ENCODE measurements around the gene UGGT2. TPM values are rescaled to one million over a fixed set of nuclear protein-coding genes. Genes with fewer than 3 reads are reported as not detected.

UGGT2 gene
- total RNA-seq, 4 donors from 2014 or later = 7.7 to 35.3 (median 11.1) TPM

DNA sequence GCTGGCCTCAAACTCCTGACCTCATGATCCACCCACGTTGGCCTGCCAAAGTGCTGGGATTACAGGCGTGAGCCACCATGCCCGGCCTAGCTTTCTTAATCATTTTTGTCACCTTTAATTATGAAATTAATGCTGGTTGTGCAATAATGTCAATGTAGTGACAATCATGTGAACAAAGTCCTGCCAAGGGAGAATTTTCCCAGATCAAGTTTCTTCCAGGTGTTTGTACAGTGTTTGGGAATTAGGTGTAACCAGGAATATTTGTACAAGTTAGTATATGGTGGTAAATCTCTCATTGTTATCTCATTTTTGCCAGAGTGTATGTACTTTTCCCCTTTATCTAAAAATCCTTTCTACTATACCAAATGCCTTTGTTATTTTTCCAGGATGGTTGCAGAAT, 171.1 kb downstream of the UGGT2 start:
- no peaks in the 10 kb centered on the region for H3K27me3 ChIP-seq
- no peak overlapping the region for H3K27ac ChIP-seq
- no peaks in the 10 kb centered on the region for H3K9me3 ChIP-seq
- peaks cover 0 to 40% (median 3%) of the 10 kb centered on the region in 3 donors for H3K36me3 ChIP-seq
- no peaks in the 10 kb centered on the region for H3K4me1 ChIP-seq
- TF ChIP-seq, protein P1, sequence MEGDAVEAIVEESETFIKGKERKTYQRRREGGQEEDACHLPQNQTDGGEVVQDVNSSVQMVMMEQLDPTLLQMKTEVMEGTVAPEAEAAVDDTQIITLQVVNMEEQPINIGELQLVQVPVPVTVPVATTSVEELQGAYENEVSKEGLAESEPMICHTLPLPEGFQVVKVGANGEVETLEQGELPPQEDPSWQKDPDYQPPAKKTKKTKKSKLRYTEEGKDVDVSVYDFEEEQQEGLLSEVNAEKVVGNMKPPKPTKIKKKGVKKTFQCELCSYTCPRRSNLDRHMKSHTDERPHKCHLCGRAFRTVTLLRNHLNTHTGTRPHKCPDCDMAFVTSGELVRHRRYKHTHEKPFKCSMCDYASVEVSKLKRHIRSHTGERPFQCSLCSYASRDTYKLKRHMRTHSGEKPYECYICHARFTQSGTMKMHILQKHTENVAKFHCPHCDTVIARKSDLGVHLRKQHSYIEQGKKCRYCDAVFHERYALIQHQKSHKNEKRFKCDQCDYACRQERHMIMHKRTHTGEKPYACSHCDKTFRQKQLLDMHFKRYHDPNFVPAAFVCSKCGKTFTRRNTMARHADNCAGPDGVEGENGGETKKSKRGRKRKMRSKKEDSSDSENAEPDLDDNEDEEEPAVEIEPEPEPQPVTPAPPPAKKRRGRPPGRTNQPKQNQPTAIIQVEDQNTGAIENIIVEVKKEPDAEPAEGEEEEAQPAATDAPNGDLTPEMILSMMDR (IDR thresholded peaks at IDR 0.05) = no peak
- no peak for TF ChIP-seq POLR2A (IDR thresholded peaks at IDR 0.05)
- 53 to 66% methylated on average over 3 of the region's 3 CpGs for WGBS, 2 donors
- no peak for DNase-seq
- intact Hi-C loops (cut with DNase I) = no loop called here
- H3K4me3 ChIP-seq = no peak overlapping the region

DNA sequence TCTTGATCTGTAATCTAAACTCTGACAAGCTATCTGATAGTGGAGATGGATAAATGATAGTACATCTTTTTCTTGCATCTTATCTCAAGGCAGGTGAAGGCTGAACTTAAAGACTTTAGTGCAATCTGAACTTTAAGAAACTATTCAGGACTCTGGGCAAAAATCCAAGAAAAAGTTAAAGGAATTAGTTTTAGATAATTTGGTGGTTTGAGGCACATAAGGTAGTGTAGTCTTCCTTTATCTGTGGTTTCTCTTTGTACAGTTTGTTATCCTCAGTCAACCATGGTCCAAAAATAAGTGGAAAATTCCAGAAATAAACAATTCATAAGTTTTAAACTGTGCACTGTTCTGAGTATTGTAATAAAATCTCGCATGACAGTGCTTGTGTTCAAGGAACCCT, 172.9 kb downstream of the UGGT2 start:
- Histone ChIP-seq H3K4me3 (no peak overlapping the region), H3K27ac (no peak overlapping the region), H3K36me3 (peaks cover 0 to 39% (median 3%) of the 10 kb centered on the region in 3 donors), H3K4me1 (no peaks in the 10 kb centered on the region), H3K9me3 (no peaks in the 10 kb centered on the region), H3K27me3 (no peaks in the 10 kb centered on the region)
- 78 to 81% methylated on average over 1 of the region's 1 CpG for WGBS, 2 donors
- no peak for TF ChIP-seq POLR2A (IDR thresholded peaks at IDR 0.05)
- TF ChIP-seq, protein P1 (IDR thresholded peaks at IDR 0.05) = no peak
- intact Hi-C loops (cut with DNase I) = no loop called here
- no peak for DNase-seq

DNA sequence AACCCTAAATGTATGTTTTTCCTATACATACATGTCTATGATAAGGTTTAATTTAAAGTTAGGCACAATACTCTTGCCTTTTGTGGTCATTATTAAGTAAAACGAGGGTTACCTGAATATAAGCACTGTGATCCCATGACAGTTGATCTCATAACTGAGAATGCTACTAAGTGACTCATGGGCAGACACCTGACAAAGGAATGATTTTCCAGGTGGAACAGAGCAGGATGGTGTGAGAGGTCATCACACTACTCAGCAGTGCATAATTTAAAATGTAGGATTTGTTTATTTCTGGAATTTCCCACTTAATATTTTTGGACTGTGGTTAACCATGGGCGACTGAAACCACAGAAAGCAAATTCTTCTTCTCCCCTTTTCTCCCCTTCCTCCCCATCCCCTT, 178.9 kb downstream of the UGGT2 start:
- TF ChIP-seq POLR2A (IDR thresholded peaks at IDR 0.05) = no peak
- TF ChIP-seq, protein P1 (IDR thresholded peaks at IDR 0.05) = no peak
- Histone ChIP-seq H3K36me3 (peaks cover 0 to 38% (median 0%) of the 10 kb centered on the region in 3 donors), H3K4me3 (no peak overlapping the region), H3K27ac (no peak overlapping the region), H3K9me3 (no peaks in the 10 kb centered on the region), H3K27me3 (no peaks in the 10 kb centered on the region), H3K4me1 (no peaks in the 10 kb centered on the region)
- DNase-seq = no peak
- intact Hi-C loops (cut with DNase I) = no loop called here
- WGBS, 2 donors = 78 to 89% methylated on average over 2 of the region's 2 CpGs

DNA sequence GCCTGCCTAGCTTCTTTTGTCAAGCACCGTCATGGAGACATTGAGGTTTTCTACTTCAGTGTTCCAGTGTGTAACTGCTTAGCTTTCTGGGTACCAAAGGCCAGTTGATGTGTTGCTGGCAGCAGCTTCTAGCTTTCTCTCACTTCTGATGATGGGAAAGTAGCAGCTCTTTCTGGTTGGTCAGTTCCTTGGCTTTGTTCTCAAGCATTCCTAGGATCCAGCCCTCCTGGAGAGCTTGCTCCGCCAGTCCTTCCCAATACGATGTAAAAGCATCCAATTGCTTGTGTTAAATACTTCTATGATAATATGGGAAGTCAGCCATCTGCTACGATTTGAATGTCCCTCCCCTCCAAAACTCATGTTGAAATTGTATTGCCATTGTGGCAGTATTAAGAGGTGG, 182.8 kb downstream of the UGGT2 start:
- Histone ChIP-seq H3K27ac (no peak overlapping the region), H3K36me3 (peaks cover 0 to 27% (median 0%) of the 10 kb centered on the region in 3 donors), H3K4me1 (no peaks in the 10 kb centered on the region), H3K4me3 (no peak overlapping the region), H3K9me3 (no peaks in the 10 kb centered on the region), H3K27me3 (no peaks in the 10 kb centered on the region)
- TF ChIP-seq, protein P1 (IDR thresholded peaks at IDR 0.05) = no peak
- no peak for TF ChIP-seq POLR2A (IDR thresholded peaks at IDR 0.05)
- 92 to 96% methylated on average over 4 of the region's 4 CpGs for WGBS, 2 donors
- DNase-seq = no peak
- intact Hi-C loops (cut with DNase I) = no loop called here

DNA sequence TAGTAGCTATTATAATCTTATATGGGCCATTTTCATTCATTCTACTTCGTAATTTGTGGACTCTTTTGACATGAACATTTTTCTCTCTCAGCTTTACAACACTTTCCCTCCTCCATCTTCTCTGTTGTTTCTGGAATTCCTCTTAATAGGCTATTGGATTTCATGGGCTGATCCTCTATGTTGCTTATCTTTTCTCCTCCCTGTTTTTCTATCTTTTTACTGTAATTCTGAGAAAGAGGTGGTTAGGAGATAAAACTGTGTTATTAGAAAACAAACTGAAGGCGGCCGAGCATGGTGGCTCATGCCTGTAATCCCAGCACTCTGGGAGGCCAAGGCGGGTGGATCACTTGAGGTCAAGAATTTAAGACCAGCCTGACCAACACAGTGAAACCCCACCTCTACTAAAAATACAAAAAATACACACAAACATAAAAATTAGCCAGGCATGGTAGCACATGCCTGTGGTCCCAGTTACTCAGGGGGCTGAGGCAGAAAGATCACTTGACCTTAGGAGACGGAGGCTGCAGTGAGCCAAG, 188.1 kb downstream of the UGGT2 start:
- TF ChIP-seq, protein P1 (IDR thresholded peaks at IDR 0.05) = no peak
- no peak for TF ChIP-seq POLR2A (IDR thresholded peaks at IDR 0.05)
- Histone ChIP-seq H3K27ac (no peak overlapping the region), H3K4me3 (no peak overlapping the region), H3K36me3 (peaks cover 0 to 27% (median 0%) of the 10 kb centered on the region in 3 donors), H3K27me3 (no peaks in the 10 kb centered on the region), H3K9me3 (no peaks in the 10 kb centered on the region), H3K4me1 (no peaks in the 10 kb centered on the region)
- WGBS, 2 donors = 94 to 96% methylated on average over 5 of the region's 5 CpGs
- intact Hi-C loops (cut with DNase I) = no loop called here
- DNase-seq = no peak

Measured in esophagus squamous epithelium (tissue), 5 donors.